ENCODE measurements around the gene FOXC2.

FOXC2 gene

GRCh38 chr16:86556576-86556975 is 10.1 kb upstream of the FOXC2 start:
- no peak for DNase-seq (ENCODE audit: low read depth)

- DNase-seq (ENCODE audit: low read depth): no peak
These were observed 9.0 kb upstream of the FOXC2 start for GRCh38 chr16:86557587-86557986.

- DNase-seq (ENCODE audit: low read depth): no peak
These were observed 8.1 kb upstream of the FOXC2 start for GRCh38 chr16:86558355-86559193.

- DNase-seq (ENCODE audit: low read depth): no peak
These were observed 6.8 kb upstream of the FOXC2 start for GRCh38 chr16:86559802-86560305.

- no peak for DNase-seq (ENCODE audit: low read depth)
These were observed 4.3 kb upstream of the FOXC2 start for GRCh38 chr16:86562356-86562755.

- peak; percentile 80 for DNase-seq (ENCODE audit: low read depth)
These were observed 2.9 kb upstream of the FOXC2 start for GRCh38 chr16:86563469-86564345.

- DNase-seq (ENCODE audit: low read depth): no peak
These were observed 1.4 kb upstream of the FOXC2 start for GRCh38 chr16:86565181-86565631.

GRCh38 chr16:86565644-86566511 is 751 bp upstream of the FOXC2 start:
- no peak for DNase-seq (ENCODE audit: low read depth)

- peak; percentile 84 for DNase-seq (ENCODE audit: low read depth)
These were observed 504 bp downstream of the FOXC2 start for GRCh38 chr16:86566966-86567700.

GRCh38 chr16:86567701-86568581 is 1.3 kb downstream of the FOXC2 start:
- peak; percentile 66 for DNase-seq (ENCODE audit: low read depth)

- DNase-seq (ENCODE audit: low read depth): no peak
These were observed 2.3 kb downstream of the FOXC2 start for GRCh38 chr16:86568677-86569623.

GRCh38 chr16:86569701-86570447 is 3.2 kb downstream of the FOXC2 start:
- DNase-seq (ENCODE audit: low read depth): no peak

- DNase-seq (ENCODE audit: low read depth): peak; percentile 24
These were observed 4.2 kb downstream of the FOXC2 start for GRCh38 chr16:86570558-86571529.

- no peak for DNase-seq (ENCODE audit: low read depth)
These were observed 4.9 kb downstream of the FOXC2 start for GRCh38 chr16:86571530-86571915.

- DNase-seq (ENCODE audit: low read depth): no peak
These were observed 5.5 kb downstream of the FOXC2 start for GRCh38 chr16:86572041-86572521.

GRCh38 chr16:86572606-86573005 is 6.0 kb downstream of the FOXC2 start:
- no peak for DNase-seq (ENCODE audit: low read depth)

- peak; percentile 29 for DNase-seq (ENCODE audit: low read depth)
These were observed 6.6 kb downstream of the FOXC2 start for GRCh38 chr16:86573215-86573614.
